H1 (cell line): Measurements from ENCODE around the gene MBNL2. TPM values are rescaled to one million over a fixed set of nuclear protein-coding genes. Genes with fewer than 3 reads are reported as not detected.

ENCODE experiments used
- KDM4A ChIP-seq: IDR thresholded peaks from one replicate; pipeline ENCODE4 v1.7.1; 2012; ENCODE audit warnings: low read depth, mild to moderate bottlenecking, moderate library complexity, low read length, inconsistent platforms; ENCODE audit not compliant: severe bottlenecking
- polyA plus RNA-seq, 7 experiments: library from polyadenylated mRNA; depleted of rRNA in 3 of 7; stranded (reverse) in 5 of 7; unstranded in 2 of 7; fragments of >200 nt in 5 of 7; fragments of 200-250 nt in 2 of 7; gene quantifications; 1 replicate in 5 of 7; 2 replicates in 1 of 7; 4 replicates in 1 of 7; pipeline versions ENCODE4 v1.2.1 to v1.2.3, GENCODE V29; 2011 to 2013; ENCODE audit warnings: missing spikeins in 2 of 7, mixed read lengths in 2 of 7
- total RNA-seq: library from RNA; stranded (reverse); fragmentation: NEBNext Ultra II Directional; extraction: Animal tissue kit (Norgen Biotek cat#: 25700); gene quantifications from 2 replicates; pipeline ENCODE4 v1.2.1, GENCODE V29; 2021

MBNL2 gene
- total and polyA plus RNA-seq, 2 of the 8 experiments (the other 6 are each of a cell fraction or from before 2014, with no cell fraction given) = 1.0 to 2.6 TPM

- TF ChIP-seq KDM4A = no peak
Observed at GRCh38 chr13:97238432-97238831, 16.3 kb downstream of the MBNL2 start (continued).
